HFF-Myc (cell line): ENCODE measurements around the gene TBCC.

Experiments used
- DNase-seq: peaks from one replicate; pipeline ENCODE4 v3.0.0-alpha.2; 2011; ENCODE audit warnings: low read depth; ENCODE audit errors: extremely low read depth
- H3K4me3 ChIP-seq: replicated peaks from 2 replicates; pipeline ENCODE4 v1.5.1; 2011; ENCODE audit warnings: low read depth, mild to moderate bottlenecking, control low read depth, low read length
- CTCF ChIP-seq: IDR thresholded peaks from 2 replicates; pipeline ENCODE4 v1.5.1; 2012; ENCODE audit warnings: mild to moderate bottlenecking, low read depth, low read length, control low read depth; ENCODE audit errors: missing control alignments

Gene TBCC

GRCh38 chr6:42769836-42770235 lies 23.9 kb upstream of the TBCC start:
- no peak for DNase-seq
- no peak for TF ChIP-seq CTCF
- H3K4me3 ChIP-seq = no peak overlapping the region

GRCh38 chr6:42769051-42769450 lies 23.1 kb upstream of the TBCC start:
- TF ChIP-seq CTCF = no peak
- no peak for DNase-seq
- no peak overlapping the region for H3K4me3 ChIP-seq

- DNase-seq = no peak
These were observed 20.3 kb upstream of the TBCC start for GRCh38 chr6:42766163-42766670.

GRCh38 chr6:42764911-42765648 lies 19.2 kb upstream of the TBCC start:
- no peak overlapping the region for H3K4me3 ChIP-seq
- no peak for TF ChIP-seq CTCF
- DNase-seq = no peak

More at GRCh38 chr6:42766163-42766670, 20.3 kb upstream of the TBCC start:
- no peak for TF ChIP-seq CTCF
- no peak overlapping the region for H3K4me3 ChIP-seq

GRCh38 chr6:42762950-42763349 lies 17.0 kb upstream of the TBCC start:
- TF ChIP-seq CTCF = no peak
- no peak for DNase-seq
- no peak overlapping the region for H3K4me3 ChIP-seq

GRCh38 chr6:42762426-42762859 lies 16.5 kb upstream of the TBCC start:
- no peak for DNase-seq
- no peak overlapping the region for H3K4me3 ChIP-seq
- TF ChIP-seq CTCF = no peak
